ENCODE measurements around the gene CCN6.

CCN6 gene

GRCh38 chr6:112054001-112054400 is at the start of gene CCN6:
Gene CCN6, plus strand, starts transcription at chr6:112054104. Its CDS starts 254 bp downstream, at chr6:112054358.
- no peak for DNase-seq

GRCh38 chr6:112004201-112005012 is 49.5 kb upstream of the CCN6 start:
- no peak for DNase-seq

GRCh38 chr6:112005013-112005371 is 48.9 kb upstream of the CCN6 start:
- no peak for DNase-seq

GRCh38 chr6:112007254-112007653 is 46.6 kb upstream of the CCN6 start:
- DNase-seq = no peak

- DNase-seq = no peak
Observed at GRCh38 chr6:112007805-112008204, 46.1 kb upstream of the CCN6 start.

- DNase-seq = no peak
Observed at GRCh38 chr6:112008482-112008881, 45.4 kb upstream of the CCN6 start.

- DNase-seq = no peak
Observed at GRCh38 chr6:112010328-112010727, 43.6 kb upstream of the CCN6 start.

- DNase-seq = no peak
Observed at GRCh38 chr6:112013051-112013450, 40.9 kb upstream of the CCN6 start.

GRCh38 chr6:112014483-112014882 is 39.4 kb upstream of the CCN6 start:
- DNase-seq = no peak

GRCh38 chr6:112015725-112016124 is 38.2 kb upstream of the CCN6 start:
- DNase-seq = no peak

- peak in 1 of 4 experiments; percentile 5 for DNase-seq
Observed at GRCh38 chr6:112016320-112016719, 37.6 kb upstream of the CCN6 start.

GRCh38 chr6:112017169-112017568 is 36.7 kb upstream of the CCN6 start:
- DNase-seq = no peak

GRCh38 chr6:112017760-112018537 is 36.0 kb upstream of the CCN6 start:
- DNase-seq = no peak

- DNase-seq = no peak
Observed at GRCh38 chr6:112018619-112019416, 35.1 kb upstream of the CCN6 start.

GRCh38 chr6:112019589-112019988 is 34.3 kb upstream of the CCN6 start:
- no peak for DNase-seq

- DNase-seq = no peak
Observed at GRCh38 chr6:112021691-112022310, 32.1 kb upstream of the CCN6 start.

GRCh38 chr6:112022749-112023148 is 31.2 kb upstream of the CCN6 start:
- DNase-seq = no peak

- no peak for DNase-seq
Observed at GRCh38 chr6:112024464-112024863, 29.4 kb upstream of the CCN6 start.

GRCh38 chr6:112026933-112027332 is 27.0 kb upstream of the CCN6 start:
- DNase-seq = no peak

GRCh38 chr6:112027942-112028674 is 25.8 kb upstream of the CCN6 start:
- no peak for DNase-seq

- peak; percentile 5 to 67 (median 44) for DNase-seq
Observed at GRCh38 chr6:112029045-112029822, 24.7 kb upstream of the CCN6 start.
